Prostate gland (tissue), 2 donors: ENCODE measurements around the gene PAH.

Experiments
- POLR2A ChIP-seq: fragments of 450-650 bp; IDR thresholded peaks from one replicate; pipeline ENCODE4 v1.6.1; 2016; ENCODE audit warnings: antibody characterized with exemption, mild to moderate bottlenecking
- TF ChIP-seq, protein P1 (sequence below), 4 experiments: fragments of 200-600 bp in 2 of 4; fragments of 450-650 bp in 2 of 4; sonication (generic) in 2 of 4; IDR thresholded peaks; 1 replicate in 3 of 4; 2 replicates in 1 of 4; pipeline ENCODE4 v1.5.1; 2016 to 2019; ENCODE audit warnings: antibody characterized with exemption in 4 of 4, mild to moderate bottlenecking in 2 of 4, moderate library complexity in 2 of 4

DNA sequence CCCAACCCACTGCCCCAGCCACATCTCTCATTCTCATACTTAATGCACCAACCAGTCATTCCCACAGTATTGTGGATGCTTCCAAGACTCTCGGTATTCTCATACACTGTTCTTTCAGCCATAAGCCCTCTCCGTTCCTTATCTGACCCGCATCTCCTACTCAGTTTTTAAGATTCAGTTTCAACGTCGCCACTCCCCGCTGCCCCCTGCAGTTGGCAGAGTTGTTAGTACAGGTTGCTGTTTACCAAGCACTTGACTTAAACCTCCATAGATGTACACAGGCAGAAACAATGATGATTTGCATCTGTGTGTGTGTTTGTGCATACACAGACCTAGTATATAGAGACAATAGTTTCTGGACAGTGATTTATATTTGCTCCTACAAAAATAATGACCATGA is 40.2 kb downstream of the PAH start:
- TF ChIP-seq, protein P1, sequence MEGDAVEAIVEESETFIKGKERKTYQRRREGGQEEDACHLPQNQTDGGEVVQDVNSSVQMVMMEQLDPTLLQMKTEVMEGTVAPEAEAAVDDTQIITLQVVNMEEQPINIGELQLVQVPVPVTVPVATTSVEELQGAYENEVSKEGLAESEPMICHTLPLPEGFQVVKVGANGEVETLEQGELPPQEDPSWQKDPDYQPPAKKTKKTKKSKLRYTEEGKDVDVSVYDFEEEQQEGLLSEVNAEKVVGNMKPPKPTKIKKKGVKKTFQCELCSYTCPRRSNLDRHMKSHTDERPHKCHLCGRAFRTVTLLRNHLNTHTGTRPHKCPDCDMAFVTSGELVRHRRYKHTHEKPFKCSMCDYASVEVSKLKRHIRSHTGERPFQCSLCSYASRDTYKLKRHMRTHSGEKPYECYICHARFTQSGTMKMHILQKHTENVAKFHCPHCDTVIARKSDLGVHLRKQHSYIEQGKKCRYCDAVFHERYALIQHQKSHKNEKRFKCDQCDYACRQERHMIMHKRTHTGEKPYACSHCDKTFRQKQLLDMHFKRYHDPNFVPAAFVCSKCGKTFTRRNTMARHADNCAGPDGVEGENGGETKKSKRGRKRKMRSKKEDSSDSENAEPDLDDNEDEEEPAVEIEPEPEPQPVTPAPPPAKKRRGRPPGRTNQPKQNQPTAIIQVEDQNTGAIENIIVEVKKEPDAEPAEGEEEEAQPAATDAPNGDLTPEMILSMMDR (IDR thresholded peaks at IDR 0.05), result no peak
- no peak for TF ChIP-seq POLR2A
